CD8-positive, alpha-beta memory T cell (primary cell): ENCODE data around the gene BEST2. TPM values are rescaled to one million over a fixed set of nuclear protein-coding genes. Genes with fewer than 3 reads are reported as not detected.

Experiments used
- CTCF ChIA-PET: fragments of 350-600 bp; sonication (Branson Sonifier 250); formaldehyde crosslinking; loops from one replicate; lab custom pipeline; 2021; ENCODE audit warnings: antibody characterized with exemption; lab: Charles Lee
- POLR2A ChIA-PET: fragments of 350-600 bp; sonication (Branson Sonifier 250); formaldehyde crosslinking; loops from one replicate; lab custom pipeline; 2021; ENCODE audit warnings: antibody characterized with exemption; lab: Charles Lee
- DNase-seq, 5 donors: peaks; one replicate each; pipeline versions ENCODE4 v3.0.0 to v3.0.0-alpha.2; 2020 to 2022; ENCODE audit warnings: mixed read lengths in 1 of 5
- H3K27ac ChIP-seq: one replicate; pipeline ENCODE4 v1.7.0; 2013; ENCODE audit warnings: low read depth, mild to moderate bottlenecking, low read length, moderate library complexity
- H3K27me3 ChIP-seq: 2 replicates; pipeline ENCODE4 v1.7.0; 2013; ENCODE audit warnings: low read length, mild to moderate bottlenecking; ENCODE audit not compliant: insufficient read depth, poor library complexity, severe bottlenecking
- H3K36me3 ChIP-seq: 2 replicates; pipeline ENCODE4 v1.7.0; 2013; ENCODE audit warnings: mild to moderate bottlenecking, low read length, moderate library complexity; ENCODE audit not compliant: insufficient read depth
- H3K4me1 ChIP-seq: 2 replicates; pipeline ENCODE4 v1.7.0; 2013; ENCODE audit warnings: mild to moderate bottlenecking, low read length, moderate library complexity; ENCODE audit not compliant: insufficient read depth
- H3K4me3 ChIP-seq: 2 replicates; pipeline ENCODE4 v1.7.0; 2013; ENCODE audit warnings: mild to moderate bottlenecking, low read length
- H3K9me3 ChIP-seq: 2 replicates; pipeline ENCODE4 v1.7.0; 2013; ENCODE audit warnings: mild to moderate bottlenecking, low read length
- H3K27ac Mint-ChIP-seq, 8 donors: one replicate each; pipeline ENCODE4 v1.8.0; 2020 to 2021; ENCODE audit warnings: mixed read lengths in 8 of 8, mild to moderate bottlenecking in 6 of 8, inconsistent platforms in 3 of 8, moderate library complexity in 3 of 8
- H3K27me3 Mint-ChIP-seq, 2 donors: one replicate each; pipeline ENCODE4 v1.8.0; 2020 to 2021; ENCODE audit warnings: mixed read lengths in 2 of 2, mild to moderate bottlenecking in 1 of 2, moderate library complexity in 1 of 2
- H3K36me3 Mint-ChIP-seq, 3 donors: one replicate each; pipeline ENCODE4 v1.8.0; 2020 to 2021; ENCODE audit warnings: mixed read lengths in 3 of 3, inconsistent platforms in 1 of 3, mild to moderate bottlenecking in 1 of 3
- H3K4me1 Mint-ChIP-seq, 3 donors: one replicate each; pipeline ENCODE4 v1.8.0; 2020 to 2021; ENCODE audit warnings: mixed read lengths in 3 of 3, inconsistent platforms in 1 of 3, mild to moderate bottlenecking in 1 of 3
- H3K4me3 Mint-ChIP-seq, 7 donors: one replicate each; pipeline ENCODE4 v1.8.0; 2020 to 2021; ENCODE audit warnings: mixed read lengths in 7 of 7, mild to moderate bottlenecking in 6 of 7, moderate library complexity in 4 of 7, inconsistent platforms in 2 of 7
- H3K9me3 Mint-ChIP-seq, 5 donors: one replicate each; pipeline ENCODE4 v1.8.0; 2020 to 2022; ENCODE audit warnings: mixed read lengths in 5 of 5, mild to moderate bottlenecking in 3 of 5, moderate library complexity in 2 of 5, inconsistent platforms in 1 of 5
- polyA plus RNA-seq: library from polyadenylated mRNA; unstranded; fragments of 300-500 nt; fragmentation: Illumina TruSeq; gene quantifications from one replicate; pipeline ENCODE4 v1.2.3, GENCODE V29; 2021
- total RNA-seq, 2 experiments: library from RNA; stranded (reverse); gene quantifications; one replicate each; pipeline ENCODE4 v1.2.3, GENCODE V29; 2021

BEST2 gene
- total and polyA plus RNA-seq, 3 experiments from 2014 or later: not detected

- DNase-seq: peak; percentile 50 to 74 (median 64)
- POLR2A ChIA-PET: interaction anchor here (0.8 to 1.2 kb wide), 4 partner anchors 9 to 19 kb away, joined by 3 to 8 read pairs (median 4); partner anchors contain the start of gene JUNB
- peaks cover 22 to 37% (median 28%) of the 10 kb centered on the region in 3 donors for H3K4me1 Mint-ChIP-seq
- H3K36me3 Mint-ChIP-seq: peaks cover 0 to 17% (median 2%) of the 10 kb centered on the region in 3 donors
- peak within 1 kb of the TSS; percentile 73 for H3K27ac ChIP-seq
- peak within 1 kb of the TSS; percentile 95 for H3K4me3 ChIP-seq
- H3K4me1 ChIP-seq: peaks cover 27% of the 10 kb centered on the region
- H3K4me3 Mint-ChIP-seq: peak within 1 kb of the TSS; percentile 82 to 93 (median 86)
- H3K36me3 ChIP-seq: peaks cover 8% of the 10 kb centered on the region
- CTCF ChIA-PET: interaction anchor here (0.6 to 13.7 kb wide), 5 partner anchors 25 to 398 kb away, joined by 3 to 483 read pairs (median 18); partner anchors contain the start of gene HOOK2
- H3K9me3 ChIP-seq: no peaks in the 10 kb centered on the region
- H3K27ac Mint-ChIP-seq: peak within 1 kb of the TSS; percentile 24 to 82 (median 70)
- no peaks in the 10 kb centered on the region for H3K27me3 ChIP-seq
- no peaks in the 10 kb centered on the region for H3K9me3 Mint-ChIP-seq
- peaks cover 0 to 2% of the 10 kb centered on the region in 2 donors for H3K27me3 Mint-ChIP-seq
Observed at GRCh38 chr19:12801466-12802266, 50.1 kb downstream of the BEST2 start, which contains the start of the genes PRDX2 and THSD8. PRDX2 (minus strand) TSS chr19:12801800; CDS start chr19:12801261, 539 bp downstream. THSD8 (plus strand) TSS chr19:12802069; CDS start chr19:12802072, 3 bp downstream.

GRCh38 chr19:12802267-12803106, 50.9 kb downstream of the BEST2 start:
- Histone ChIP-seq H3K4me1 (peaks cover 30% of the 10 kb centered on the region), H3K9me3 (no peaks in the 10 kb centered on the region), H3K27ac (no peak overlapping the region), H3K4me3 (peak overlapping the region; percentile 95), H3K36me3 (peaks cover 8% of the 10 kb centered on the region), H3K27me3 (no peaks in the 10 kb centered on the region)
- CTCF ChIA-PET: interaction anchor here (0.6 to 13.7 kb wide), 6 partner anchors 26 to 398 kb away, joined by 3 to 483 read pairs (median 4); partner anchors contain the start of genes GET3 and HOOK2
- peak overlapping the region; percentile 78 to 93 (median 86) for H3K4me3 Mint-ChIP-seq
- H3K4me1 Mint-ChIP-seq: peaks cover 27 to 43% (median 32%) of the 10 kb centered on the region in 3 donors
- H3K27ac Mint-ChIP-seq: peak overlapping the region in 6 of 8 donors; percentile 14 to 73 (median 55)
- no peak for DNase-seq
- H3K9me3 Mint-ChIP-seq: no peaks in the 10 kb centered on the region
- POLR2A ChIA-PET: interaction anchor here (0.8 to 1.2 kb wide), 2 partner anchors 10 to 20 kb away, joined by 3 to 8 read pairs; no protein-coding TSS in a partner anchor
- peaks cover 0 to 17% (median 2%) of the 10 kb centered on the region in 3 donors for H3K36me3 Mint-ChIP-seq
- peaks cover 0 to 2% of the 10 kb centered on the region in 2 donors for H3K27me3 Mint-ChIP-seq

DNA sequence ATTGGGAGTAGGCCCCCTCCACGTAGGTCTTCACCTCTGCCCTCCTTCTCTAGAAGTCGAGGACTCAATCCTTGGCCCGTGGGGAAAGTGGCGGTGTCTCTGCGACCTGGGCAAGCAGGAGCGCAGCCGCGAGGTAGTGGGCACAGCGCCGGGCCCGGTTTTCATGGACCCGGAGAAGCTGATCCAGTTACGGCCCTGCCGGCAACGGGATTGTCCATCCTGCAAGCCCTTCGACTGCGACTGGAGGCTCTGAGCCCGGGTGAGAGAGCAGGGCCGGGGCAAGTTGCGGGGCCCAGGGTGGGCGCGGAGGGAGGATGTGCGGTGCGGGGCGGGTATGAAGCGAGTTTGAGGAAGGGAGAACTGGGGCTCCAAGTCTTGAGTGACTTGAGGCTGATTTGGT, 52.5 kb downstream of the BEST2 start:
- Histone ChIP-seq H3K27ac (no peak overlapping the region), H3K4me3 (no peak overlapping the region), H3K36me3 (peaks cover 8% of the 10 kb centered on the region), H3K4me1 (peaks cover 30% of the 10 kb centered on the region), H3K9me3 (no peaks in the 10 kb centered on the region), H3K27me3 (no peaks in the 10 kb centered on the region)
- H3K4me1 Mint-ChIP-seq: peaks cover 27 to 43% (median 32%) of the 10 kb centered on the region in 3 donors
- ChIA-PET POLR2A (no interaction called here), CTCF (interaction anchor here (0.9 to 1.6 kb wide), 2 partner anchors 38 to 43 kb away, joined by 4 to 6 read pairs; no protein-coding TSS in a partner anchor)
- DNase-seq: no peak
- peaks cover 0 to 4% of the 10 kb centered on the region in 2 donors for H3K27me3 Mint-ChIP-seq
- H3K36me3 Mint-ChIP-seq: peaks cover 0 to 21% (median 3%) of the 10 kb centered on the region in 3 donors
- H3K9me3 Mint-ChIP-seq: no peaks in the 10 kb centered on the region
- peak overlapping the region in 1 of 8 donors; percentile 60 for H3K27ac Mint-ChIP-seq
- H3K4me3 Mint-ChIP-seq: peak overlapping the region in 2 of 7 donors; percentile 37 to 39

DNA sequence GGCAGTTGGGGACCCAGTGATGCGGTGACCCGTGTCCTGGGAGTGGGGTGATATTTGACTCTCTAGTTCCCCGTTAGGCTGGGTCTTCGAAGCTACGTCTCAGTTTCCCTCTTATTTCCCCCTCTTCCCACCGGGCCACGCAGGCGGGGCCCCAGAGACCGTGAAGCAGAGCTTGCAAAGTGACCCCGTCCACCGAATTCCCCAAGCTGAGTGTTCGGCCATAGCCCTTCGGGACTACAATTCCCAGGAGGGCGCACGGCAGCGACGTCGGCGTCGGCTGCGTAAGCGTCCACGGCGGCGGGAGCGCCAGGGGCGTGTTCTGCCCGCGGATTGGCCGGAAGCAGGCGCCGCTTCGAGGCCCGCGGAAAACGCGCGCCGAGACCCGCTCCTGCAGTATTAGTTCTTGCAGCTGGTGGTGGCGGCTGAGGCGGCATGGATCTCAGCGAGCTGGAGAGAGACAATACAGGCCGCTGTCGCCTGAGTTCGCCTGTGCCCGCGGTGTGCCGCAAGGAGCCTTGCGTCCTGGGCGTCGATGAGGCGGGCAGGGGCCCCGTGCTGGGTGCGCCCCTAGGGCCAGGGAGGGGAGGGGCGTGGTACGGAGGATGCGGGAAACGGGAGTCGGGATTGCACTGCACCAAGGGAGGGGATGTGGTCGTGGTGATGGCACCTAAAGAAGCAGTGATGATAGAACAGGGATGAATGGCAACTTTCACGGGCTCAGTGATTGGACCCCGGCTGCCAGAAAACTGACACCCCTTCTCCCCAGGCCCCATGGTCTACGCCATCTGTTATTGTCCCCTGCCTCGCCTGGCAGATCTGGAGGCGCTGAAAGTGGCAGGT, 54.9 kb downstream of the BEST2 start, which contains the start of gene RNASEH2A:
RNASEH2A (plus strand) TSS at position 343 of the 840 bp plus-strand sequence; CDS start at position 433, 90 bp downstream.
- DNase-seq: peak; percentile 79 to 88 (median 81)
- H3K4me1 ChIP-seq: peaks cover 20% of the 10 kb centered on the region
- Mint-ChIP-seq H3K36me3 (peaks cover 0 to 20% (median 3%) of the 10 kb centered on the region in 3 donors), H3K4me1 (peaks cover 18 to 25% (median 21%) of the 10 kb centered on the region in 3 donors), H3K27ac (peak within 1 kb of the TSS; percentile 66 to 94 (median 88)), H3K4me3 (peak within 1 kb of the TSS; percentile 89 to 95 (median 92)), H3K9me3 (no peaks in the 10 kb centered on the region), H3K27me3 (peaks cover 0 to 4% of the 10 kb centered on the region in 2 donors)
- CTCF ChIA-PET: interaction anchor here (0.5 to 3.1 kb wide), 9 partner anchors 11 to 162 kb away, joined by 3 to 18 read pairs (median 4); no protein-coding TSS in a partner anchor
- no peaks in the 10 kb centered on the region for H3K9me3 ChIP-seq
- POLR2A ChIA-PET: interaction anchor here (0.5 to 1.7 kb wide), 7 partner anchors 11 to 383 kb away, joined by 3 to 21 read pairs (median 6); partner anchors contain the start of gene JUNB
- H3K27me3 ChIP-seq: no peaks in the 10 kb centered on the region
- peak within 1 kb of the TSS; percentile 75 for H3K27ac ChIP-seq
- H3K36me3 ChIP-seq: no peaks in the 10 kb centered on the region
- H3K4me3 ChIP-seq: peak within 1 kb of the TSS; percentile 59

Other genes with a start within 250 kb of the BEST2 start
- gene ZNF564, start 200.3 kb upstream of the BEST2 start, total RNA-seq: 1 to 10 TPM; 7.4 to 8.0 TPM
- gene ZNF564, start 200.3 kb upstream of the BEST2 start, polyA plus RNA-seq: 16.7 TPM
- 1 to 10 TPM; 8.0 to 8.4 TPM for gene ZNF490, start 141.0 kb upstream of the BEST2 start, total RNA-seq
- gene ZNF490, start 141.0 kb upstream of the BEST2 start, polyA plus RNA-seq: 6.9 TPM
- 10 to 100 TPM; 23.6 to 23.8 TPM for gene ZNF791, start 140.9 kb upstream of the BEST2 start, total RNA-seq
- gene ZNF791, start 140.9 kb upstream of the BEST2 start, polyA plus RNA-seq: 21.3 TPM
- 10 to 100 TPM; 83.8 to 85.3 TPM for gene MAN2B1, start 85.0 kb upstream of the BEST2 start, total RNA-seq
- gene MAN2B1, start 85.0 kb upstream of the BEST2 start, polyA plus RNA-seq: 76.4 TPM
- gene WDR83, start 85.0 kb upstream of the BEST2 start, total RNA-seq: 10 to 100 TPM; 18.8 to 19.9 TPM
- 13.1 TPM for gene WDR83, start 85.0 kb upstream of the BEST2 start, polyA plus RNA-seq
- gene DHPS, start 69.9 kb upstream of the BEST2 start, total RNA-seq: 100 to 1,000 TPM; 113 to 116 TPM
- 91.8 TPM for gene DHPS, start 69.9 kb upstream of the BEST2 start, polyA plus RNA-seq
- not detected for gene GNG14, start 63.8 kb upstream of the BEST2 start, total RNA-seq
- gene GNG14, start 63.8 kb upstream of the BEST2 start, polyA plus RNA-seq: not detected
- gene FBXW9, start 55.2 kb upstream of the BEST2 start, total RNA-seq: 1 to 10 TPM; 7.9 to 8.1 TPM
- gene FBXW9, start 55.2 kb upstream of the BEST2 start, polyA plus RNA-seq: 5.9 TPM
- gene TNPO2, start 27.9 kb upstream of the BEST2 start, total RNA-seq: 100 to 1,000 TPM; 148 TPM
- 3.4 TPM for gene TNPO2, start 27.9 kb upstream of the BEST2 start, polyA plus RNA-seq
- 100 to 1,000 TPM; 243 to 247 TPM for gene TRIR, start 17.1 kb upstream of the BEST2 start, total RNA-seq
- 248 TPM for gene TRIR, start 17.1 kb upstream of the BEST2 start, polyA plus RNA-seq
- gene GET3, start 14.3 kb upstream of the BEST2 start, total RNA-seq: 100 to 1,000 TPM in 1 of 2 experiments, 10 to 100 TPM in 1; 96.9 to 101 TPM
- gene GET3, start 14.3 kb upstream of the BEST2 start, polyA plus RNA-seq: 72.5 TPM
- gene HOOK2, start 23.8 kb downstream of the BEST2 start, total RNA-seq: 10 to 100 TPM in 1 of 2 experiments, 1 to 10 TPM in 1; 9.8 to 11.4 TPM
- gene HOOK2, start 23.8 kb downstream of the BEST2 start, polyA plus RNA-seq: 2.9 TPM
- 100 to 1,000 TPM; 249 to 259 TPM for gene JUNB, start 39.7 kb downstream of the BEST2 start, total RNA-seq
- gene JUNB, start 39.7 kb downstream of the BEST2 start, polyA plus RNA-seq: 1,529 TPM
- gene PRDX2, start 50.0 kb downstream of the BEST2 start, total RNA-seq: 100 to 1,000 TPM; 183 to 184 TPM
- gene PRDX2, start 50.0 kb downstream of the BEST2 start, polyA plus RNA-seq: 257 TPM
- gene THSD8, start 50.3 kb downstream of the BEST2 start, total RNA-seq: 10 to 100 TPM; 24.6 to 31.0 TPM
- not detected for gene THSD8, start 50.3 kb downstream of the BEST2 start, polyA plus RNA-seq
- 10 to 100 TPM; 51.5 to 62.4 TPM for gene RNASEH2A, start 54.8 kb downstream of the BEST2 start, total RNA-seq
- 24.1 TPM for gene RNASEH2A, start 54.8 kb downstream of the BEST2 start, polyA plus RNA-seq
- gene RTBDN, start 82.8 kb downstream of the BEST2 start, total RNA-seq: not detected
- not detected for gene RTBDN, start 82.8 kb downstream of the BEST2 start, polyA plus RNA-seq
- under 1 TPM; 0.24 to 0.38 TPM for gene MAST1, start 86.7 kb downstream of the BEST2 start, total RNA-seq
- gene MAST1, start 86.7 kb downstream of the BEST2 start, polyA plus RNA-seq: 1.2 TPM
- 10 to 100 TPM; 20.7 to 22.4 TPM for gene DNASE2, start 129.7 kb downstream of the BEST2 start, total RNA-seq
- gene DNASE2, start 129.7 kb downstream of the BEST2 start, polyA plus RNA-seq: 61.6 TPM
- gene KLF1, start 135.4 kb downstream of the BEST2 start, total RNA-seq: under 1 TPM; 0.84 to 0.90 TPM
- not detected for gene KLF1, start 135.4 kb downstream of the BEST2 start, polyA plus RNA-seq
- 10 to 100 TPM; 59.4 to 60.1 TPM for gene GCDH, start 139.4 kb downstream of the BEST2 start, total RNA-seq
- 19.7 TPM for gene GCDH, start 139.4 kb downstream of the BEST2 start, polyA plus RNA-seq
- gene SYCE2, start 167.5 kb downstream of the BEST2 start, total RNA-seq: 1 to 10 TPM; 1.5 to 2.1 TPM
- gene SYCE2, start 167.5 kb downstream of the BEST2 start, polyA plus RNA-seq: not detected
- 100 to 1,000 TPM; 188 to 192 TPM for gene FARSA, start 181.9 kb downstream of the BEST2 start, total RNA-seq
- gene FARSA, start 181.9 kb downstream of the BEST2 start, polyA plus RNA-seq: 64.5 TPM
- gene CALR, start 186.8 kb downstream of the BEST2 start, total RNA-seq: 100 to 1,000 TPM; 832 to 843 TPM
- 174 TPM for gene CALR, start 186.8 kb downstream of the BEST2 start, polyA plus RNA-seq
- 100 to 1,000 TPM; 227 to 230 TPM for gene RAD23A, start 194.1 kb downstream of the BEST2 start, total RNA-seq
- gene RAD23A, start 194.1 kb downstream of the BEST2 start, polyA plus RNA-seq: 115 TPM
- 10 to 100 TPM; 37.3 to 38.6 TPM for gene GADD45GIP1, start 205.4 kb downstream of the BEST2 start, total RNA-seq
- gene GADD45GIP1, start 205.4 kb downstream of the BEST2 start, polyA plus RNA-seq: 64.1 TPM
- not detected for gene DAND5, start 217.8 kb downstream of the BEST2 start, total RNA-seq
- not detected for gene DAND5, start 217.8 kb downstream of the BEST2 start, polyA plus RNA-seq
- gene NFIX, start 243.7 kb downstream of the BEST2 start, total RNA-seq: 1 to 10 TPM; 2.3 to 2.8 TPM
- gene NFIX, start 243.7 kb downstream of the BEST2 start, polyA plus RNA-seq: 0.94 TPM